Calu3 (cell line): ENCODE data around the gene FCN2. TPM values are rescaled to one million over a fixed set of nuclear protein-coding genes. Genes with fewer than 3 reads are reported as not detected.

ENCODE experiments used
- BruUV-seq: library from RNA; stranded (reverse); fragments of 400-500 nt; replicated peaks from 2 replicates; lab custom pipeline; 2021; lab: Mats Ljungman, UMichigan
- CTCF ChIA-PET: fragments of 300-600 bp; sonication (Branson Sonifier 250); formaldehyde crosslinking; loops from one replicate; lab custom pipeline; 2022; ENCODE audit warnings: antibody characterized with exemption; lab: Charles Lee
- DNase-seq: peaks from one replicate; pipeline ENCODE4 v3.0.0; 2022
- H3K27ac Mint-ChIP-seq: one replicate; pipeline ENCODE4 v1.8.0; 2022; ENCODE audit warnings: mixed read lengths; ENCODE audit not compliant: unreplicated experiment
- H3K27me3 Mint-ChIP-seq: one replicate; pipeline ENCODE4 v1.8.0; 2022; ENCODE audit warnings: mixed read lengths; ENCODE audit not compliant: unreplicated experiment
- H3K36me3 Mint-ChIP-seq: one replicate; pipeline ENCODE4 v1.8.0; 2022; ENCODE audit warnings: mild to moderate bottlenecking, moderate library complexity, mixed read lengths; ENCODE audit not compliant: insufficient read depth, unreplicated experiment
- H3K4me1 Mint-ChIP-seq: one replicate; pipeline ENCODE4 v1.8.0; 2022; ENCODE audit warnings: mild to moderate bottlenecking, low read depth, mixed read lengths; ENCODE audit not compliant: unreplicated experiment
- H3K4me3 Mint-ChIP-seq: one replicate; pipeline ENCODE4 v1.8.0; 2022; ENCODE audit warnings: mild to moderate bottlenecking, low read depth, moderate library complexity, mixed read lengths; ENCODE audit not compliant: unreplicated experiment
- H3K9me3 Mint-ChIP-seq: one replicate; pipeline ENCODE4 v1.8.0; 2022; ENCODE audit warnings: low read depth, mixed read lengths; ENCODE audit not compliant: unreplicated experiment
- CTCF ChIP-seq: fragments of 200-600 bp; IDR thresholded peaks from one replicate; pipeline ENCODE4 v1.8.0; 2022; ENCODE audit warnings: antibody characterized with exemption; ENCODE audit not compliant: unreplicated experiment
- intact Hi-C: fragments of 100-400 bp; cut with micrococcal nuclease; formaldehyde crosslinking; loops from one replicate; pipeline ENCODE4 v1.10.0; 2022; ENCODE audit not compliant: unreplicated experiment
- total RNA-seq: library from RNA; stranded (reverse); gene quantifications from 2 replicates; pipeline ENCODE4 v1.2.3, GENCODE V29; 2022

Gene FCN2
- total RNA-seq, 1 experiment from 2014 or later: not detected

- no peak for TF ChIP-seq CTCF
- Mint-ChIP-seq H3K4me1 (no peaks in the 10 kb centered on the region), H3K36me3 (no peaks in the 10 kb centered on the region), H3K27ac (no peak overlapping the region), H3K4me3 (no peak overlapping the region), H3K9me3 (no peaks in the 10 kb centered on the region), H3K27me3 (no peaks in the 10 kb centered on the region)
- CTCF ChIA-PET: no interaction called here
- no TSS peak for BruUV-seq
- intact Hi-C loops: no loop called here
- no peak for DNase-seq
Measured at GRCh38 chr9:134840511-134840910, 40.1 kb upstream of the FCN2 start.

- Mint-ChIP-seq H3K27me3 (no peaks in the 10 kb centered on the region), H3K4me1 (no peaks in the 10 kb centered on the region), H3K4me3 (no peak overlapping the region), H3K36me3 (no peaks in the 10 kb centered on the region), H3K9me3 (no peaks in the 10 kb centered on the region), H3K27ac (no peak overlapping the region)
- CTCF ChIA-PET: no interaction called here
- BruUV-seq: no TSS peak
- intact Hi-C loops: no loop called here
- TF ChIP-seq CTCF: no peak
- no peak for DNase-seq
Measured at GRCh38 chr9:134841180-134841904, 39.3 kb upstream of the FCN2 start.

GRCh38 chr9:134842321-134842720, 38.3 kb upstream of the FCN2 start:
- Mint-ChIP-seq H3K27ac (no peak overlapping the region), H3K4me1 (no peaks in the 10 kb centered on the region), H3K27me3 (no peaks in the 10 kb centered on the region), H3K4me3 (no peak overlapping the region), H3K36me3 (no peaks in the 10 kb centered on the region), H3K9me3 (no peaks in the 10 kb centered on the region)
- TF ChIP-seq CTCF: no peak
- BruUV-seq: no TSS peak
- CTCF ChIA-PET: no interaction called here
- DNase-seq: no peak
- intact Hi-C loops: no loop called here

GRCh38 chr9:134843740-134844139, 36.9 kb upstream of the FCN2 start:
- intact Hi-C loops: no loop called here
- Mint-ChIP-seq H3K27ac (no peak overlapping the region), H3K27me3 (no peaks in the 10 kb centered on the region), H3K36me3 (no peaks in the 10 kb centered on the region), H3K9me3 (no peaks in the 10 kb centered on the region), H3K4me1 (no peaks in the 10 kb centered on the region), H3K4me3 (no peak overlapping the region)
- BruUV-seq: no TSS peak
- CTCF ChIA-PET: no interaction called here
- DNase-seq: no peak
- TF ChIP-seq CTCF: no peak
